Loucy (cell line): ENCODE data around the gene S1PR5.

ENCODE experiments used
- EZH2phosphoT487 ChIP-seq: fragments of 200-600 bp; IDR thresholded peaks from 2 replicates; pipeline ENCODE4 v1.6.1; 2018; ENCODE audit warnings: antibody characterized with exemption, mild to moderate bottlenecking, moderate library complexity, borderline replicate concordance
- TF ChIP-seq, protein P1 (sequence below): fragments of 200-600 bp; sonication (generic); conservative IDR thresholded peaks from 2 replicates; pipeline ENCODE4 v1.5.1; 2014; ENCODE audit warnings: mild to moderate bottlenecking, antibody characterized with exemption, low read length

DNA sequence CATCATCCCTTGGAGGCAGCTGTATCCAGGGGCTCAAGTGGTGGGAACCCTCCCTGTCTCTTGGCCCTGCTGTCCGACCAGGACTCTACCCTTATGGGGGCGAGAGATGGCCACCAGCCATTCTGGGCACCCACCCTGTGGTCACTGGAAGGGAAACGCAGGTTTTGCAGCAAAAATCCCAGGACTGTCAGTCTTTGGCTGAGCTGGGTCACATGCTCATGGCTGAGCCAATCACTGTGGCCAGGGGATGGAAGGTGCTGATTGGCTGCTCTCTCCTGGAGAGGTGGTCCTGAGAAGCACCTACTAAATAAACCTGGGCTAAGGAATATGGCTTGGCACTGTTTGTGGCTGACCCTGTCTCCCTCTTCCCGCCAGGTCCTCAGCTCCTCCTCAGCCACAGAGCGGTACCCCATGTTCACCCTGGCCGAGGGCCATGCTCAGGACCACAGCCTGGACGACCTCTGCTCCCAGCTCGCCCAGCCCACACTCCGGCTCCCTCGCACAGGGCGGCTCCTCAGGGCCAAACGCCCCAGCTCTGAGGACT is 35.3 kb upstream of the S1PR5 start:
- TF ChIP-seq, protein P1, sequence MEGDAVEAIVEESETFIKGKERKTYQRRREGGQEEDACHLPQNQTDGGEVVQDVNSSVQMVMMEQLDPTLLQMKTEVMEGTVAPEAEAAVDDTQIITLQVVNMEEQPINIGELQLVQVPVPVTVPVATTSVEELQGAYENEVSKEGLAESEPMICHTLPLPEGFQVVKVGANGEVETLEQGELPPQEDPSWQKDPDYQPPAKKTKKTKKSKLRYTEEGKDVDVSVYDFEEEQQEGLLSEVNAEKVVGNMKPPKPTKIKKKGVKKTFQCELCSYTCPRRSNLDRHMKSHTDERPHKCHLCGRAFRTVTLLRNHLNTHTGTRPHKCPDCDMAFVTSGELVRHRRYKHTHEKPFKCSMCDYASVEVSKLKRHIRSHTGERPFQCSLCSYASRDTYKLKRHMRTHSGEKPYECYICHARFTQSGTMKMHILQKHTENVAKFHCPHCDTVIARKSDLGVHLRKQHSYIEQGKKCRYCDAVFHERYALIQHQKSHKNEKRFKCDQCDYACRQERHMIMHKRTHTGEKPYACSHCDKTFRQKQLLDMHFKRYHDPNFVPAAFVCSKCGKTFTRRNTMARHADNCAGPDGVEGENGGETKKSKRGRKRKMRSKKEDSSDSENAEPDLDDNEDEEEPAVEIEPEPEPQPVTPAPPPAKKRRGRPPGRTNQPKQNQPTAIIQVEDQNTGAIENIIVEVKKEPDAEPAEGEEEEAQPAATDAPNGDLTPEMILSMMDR: no peak
- TF ChIP-seq EZH2phosphoT487: no peak
